IPS-15b (cell line): Measurements from ENCODE around the gene CARS1.

Source experiments
- H3K27me3 ChIP-seq: one replicate; pipeline ENCODE4 v1.6.1; 2013; ENCODE audit warnings: low read length; ENCODE audit not compliant: control insufficient read depth, insufficient read depth
- H3K36me3 ChIP-seq: one replicate; pipeline ENCODE4 v1.6.1; 2013; ENCODE audit warnings: low read length; ENCODE audit not compliant: control insufficient read depth, insufficient read depth
- H3K4me1 ChIP-seq: one replicate; pipeline ENCODE4 v1.6.1; 2013; ENCODE audit warnings: mild to moderate bottlenecking, low read length; ENCODE audit not compliant: control insufficient read depth, insufficient read depth
- H3K4me3 ChIP-seq: one replicate; pipeline ENCODE4 v1.5.1; 2013; ENCODE audit warnings: low read depth, low read length
- H3K9ac ChIP-seq: one replicate; pipeline ENCODE4 v1.6.1; 2013; ENCODE audit warnings: low read depth, mild to moderate bottlenecking, low read length
- H3K9me3 ChIP-seq: one replicate; pipeline ENCODE4 v1.6.1; 2013; ENCODE audit warnings: mild to moderate bottlenecking, low read length; ENCODE audit not compliant: control insufficient read depth, insufficient read depth

CARS1 gene

GRCh38 chr11:2999464-2999998 lies 57.7 kb downstream of the CARS1 start:
- no peaks in the 10 kb centered on the region for H3K4me1 ChIP-seq
- H3K4me3 ChIP-seq = no peak overlapping the region
- H3K27me3 ChIP-seq = no peaks in the 10 kb centered on the region
- H3K9ac ChIP-seq = no peak overlapping the region
- H3K9me3 ChIP-seq = no peaks in the 10 kb centered on the region
- peaks cover 35% of the 10 kb centered on the region for H3K36me3 ChIP-seq

DNA sequence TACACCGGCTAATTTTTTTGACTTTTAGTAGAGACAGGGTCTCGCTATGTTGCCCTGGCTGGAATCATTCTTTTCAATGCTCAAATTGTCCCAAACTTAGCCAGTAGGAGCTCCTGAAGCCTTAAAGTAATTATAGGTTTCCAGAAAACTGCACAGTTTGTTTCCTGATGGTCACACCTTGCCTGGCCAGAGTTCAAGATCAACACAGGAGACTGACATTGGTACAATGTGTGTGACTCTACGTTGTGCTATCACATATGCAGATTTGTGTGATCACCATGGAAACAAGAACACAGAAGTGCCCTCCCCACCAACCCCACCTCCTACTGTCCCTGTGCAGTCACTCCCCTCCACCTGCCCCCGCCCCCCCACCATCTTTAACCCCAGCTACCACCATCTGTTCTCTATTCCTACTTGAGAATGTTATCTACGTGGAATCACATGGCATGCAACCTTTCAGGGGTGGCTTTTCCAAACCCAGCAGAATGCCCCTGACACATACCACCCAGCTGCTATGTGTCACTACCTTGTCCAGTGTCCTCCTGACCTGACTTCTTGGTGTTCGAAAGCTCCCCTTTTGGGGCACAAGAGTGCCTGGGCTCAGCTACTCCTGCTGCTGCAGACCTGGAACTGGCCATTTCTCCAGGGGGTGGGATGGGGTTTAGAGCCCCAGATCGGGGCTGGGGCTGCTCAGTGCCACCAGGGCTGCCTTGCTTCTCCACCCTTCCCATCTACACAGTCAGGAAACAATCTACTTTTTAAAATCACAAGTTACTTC lies 59.0 kb downstream of the CARS1 start:
- H3K27me3 ChIP-seq = no peaks in the 10 kb centered on the region
- peaks cover under 1% of the 10 kb centered on the region for H3K4me1 ChIP-seq
- H3K9ac ChIP-seq = no peak overlapping the region
- H3K36me3 ChIP-seq = peaks cover 25% of the 10 kb centered on the region
- H3K4me3 ChIP-seq = no peak overlapping the region
- no peaks in the 10 kb centered on the region for H3K9me3 ChIP-seq

DNA sequence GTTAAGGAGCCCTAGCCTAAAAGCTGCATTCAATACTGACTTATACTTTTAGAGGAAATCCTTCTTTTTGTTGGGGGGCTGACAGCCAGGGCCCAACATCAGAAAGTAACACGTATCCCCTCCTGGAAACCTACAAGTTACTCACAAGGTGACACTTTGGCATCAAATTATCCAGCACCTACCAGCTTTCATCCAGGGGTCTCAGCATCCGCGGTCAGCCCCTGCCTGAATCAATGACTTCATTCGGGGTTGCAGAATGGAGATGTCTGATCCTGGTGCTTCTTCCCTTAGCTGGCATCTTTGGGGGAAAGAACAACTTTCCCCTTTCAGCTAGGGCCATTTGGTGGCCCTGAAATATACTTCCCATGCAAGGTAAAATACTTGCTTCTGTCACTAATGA lies 59.8 kb downstream of the CARS1 start:
- Histone ChIP-seq H3K9ac (no peak overlapping the region), H3K9me3 (no peaks in the 10 kb centered on the region), H3K4me1 (peaks cover 2% of the 10 kb centered on the region)

GRCh38 chr11:2996976-2997375 lies 60.2 kb downstream of the CARS1 start:
- no peak overlapping the region for H3K9ac ChIP-seq
- no peaks in the 10 kb centered on the region for H3K9me3 ChIP-seq
- H3K27me3 ChIP-seq = no peaks in the 10 kb centered on the region
- peaks cover 2% of the 10 kb centered on the region for H3K4me1 ChIP-seq
- no peak overlapping the region for H3K4me3 ChIP-seq
- H3K36me3 ChIP-seq = peaks cover 17% of the 10 kb centered on the region

More for the DNA sequence above, 59.8 kb downstream of the CARS1 start:
- Histone ChIP-seq H3K27me3 (no peaks in the 10 kb centered on the region), H3K4me3 (no peak overlapping the region), H3K36me3 (peaks cover 21% of the 10 kb centered on the region)

DNA sequence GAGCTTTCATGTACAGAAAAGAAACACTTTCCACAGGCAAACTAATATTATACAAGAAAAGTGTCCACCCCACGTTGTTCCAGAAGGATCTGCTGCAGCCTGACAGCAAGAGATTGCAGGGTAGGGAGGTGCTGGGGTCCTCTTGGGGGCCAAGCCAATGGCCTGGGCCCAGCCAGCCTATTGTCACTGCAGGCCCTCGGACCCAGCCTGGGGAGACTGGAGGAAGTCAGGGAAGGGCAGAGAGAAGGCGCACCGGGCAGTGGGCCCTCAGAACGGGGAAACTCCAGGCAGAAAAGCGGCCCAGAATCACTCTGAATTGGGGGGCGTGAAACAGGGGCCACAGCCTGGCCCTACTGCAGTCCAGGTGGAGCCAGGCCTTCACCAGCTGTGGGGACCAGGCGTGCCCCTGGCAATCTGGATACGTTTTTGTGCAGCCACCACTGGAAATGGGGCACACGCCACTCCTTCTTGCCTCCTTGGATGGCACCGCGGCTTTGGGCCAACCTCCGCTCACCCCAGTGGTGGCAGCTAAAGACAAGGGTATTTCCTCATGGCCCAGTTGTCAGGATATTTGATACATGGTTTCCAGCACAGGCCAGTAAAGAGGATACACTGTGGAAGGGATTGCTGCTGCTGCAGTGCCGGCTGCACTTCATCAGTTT lies 61.2 kb downstream of the CARS1 start:
- no peaks in the 10 kb centered on the region for H3K9me3 ChIP-seq
- peaks cover 2% of the 10 kb centered on the region for H3K4me1 ChIP-seq
- H3K9ac ChIP-seq = no peak overlapping the region
- no peaks in the 10 kb centered on the region for H3K27me3 ChIP-seq
- peaks cover 9% of the 10 kb centered on the region for H3K36me3 ChIP-seq
- H3K4me3 ChIP-seq = no peak overlapping the region

GRCh38 chr11:2995031-2995561 lies 62.1 kb downstream of the CARS1 start:
- H3K9me3 ChIP-seq = no peaks in the 10 kb centered on the region
- H3K4me3 ChIP-seq = no peak overlapping the region
- H3K4me1 ChIP-seq = peaks cover 3% of the 10 kb centered on the region
- H3K36me3 ChIP-seq = peaks cover 4% of the 10 kb centered on the region
- H3K9ac ChIP-seq = no peak overlapping the region
- no peaks in the 10 kb centered on the region for H3K27me3 ChIP-seq

DNA sequence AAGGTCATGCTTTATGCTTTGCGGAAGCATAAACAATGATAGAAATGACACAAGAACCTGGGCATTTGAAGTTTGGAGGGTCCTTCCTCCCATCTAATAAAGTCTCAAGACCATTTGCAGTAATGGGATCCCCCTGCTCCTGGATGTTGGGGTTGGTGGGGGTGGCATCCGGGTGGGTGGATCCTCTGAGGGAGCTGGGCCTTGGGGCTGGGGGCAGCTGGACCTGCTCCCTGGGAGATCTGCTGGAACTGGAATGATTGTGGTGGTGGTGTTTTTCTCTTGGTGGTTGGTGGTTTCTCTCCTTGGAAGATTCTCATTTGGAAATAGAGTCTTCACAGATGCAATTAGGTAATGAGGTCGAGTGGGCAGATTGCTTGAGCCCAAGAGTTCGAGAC lies 62.9 kb downstream of the CARS1 start:
- H3K36me3 ChIP-seq = no peaks in the 10 kb centered on the region
- H3K9ac ChIP-seq = no peak overlapping the region
- peaks cover 10% of the 10 kb centered on the region for H3K4me1 ChIP-seq
- H3K4me3 ChIP-seq = no peak overlapping the region
- no peaks in the 10 kb centered on the region for H3K9me3 ChIP-seq
- H3K27me3 ChIP-seq = no peaks in the 10 kb centered on the region

DNA sequence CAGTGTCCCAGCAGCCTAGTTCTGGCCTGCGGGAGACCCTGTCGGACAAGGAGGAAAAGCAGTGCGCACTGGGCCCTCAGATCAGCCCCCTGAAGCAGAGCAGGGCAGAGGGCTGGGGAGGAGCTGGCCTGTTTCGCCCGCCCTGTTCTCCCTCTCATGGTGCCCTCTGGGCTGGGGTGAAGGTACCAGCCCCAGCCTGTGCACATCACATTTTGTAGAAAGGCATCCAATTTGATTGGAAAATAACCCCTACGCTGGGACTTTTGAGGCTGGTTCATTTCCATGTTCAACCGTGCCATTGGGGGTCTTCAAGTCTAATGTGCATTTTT lies 64.3 kb downstream of the CARS1 start:
- Histone ChIP-seq H3K9me3 (no peaks in the 10 kb centered on the region), H3K4me3 (peak overlapping the region; percentile 82), H3K9ac (peak overlapping the region; percentile 92), H3K27me3 (no peaks in the 10 kb centered on the region), H3K36me3 (no peaks in the 10 kb centered on the region), H3K4me1 (peaks cover 23% of the 10 kb centered on the region)

DNA sequence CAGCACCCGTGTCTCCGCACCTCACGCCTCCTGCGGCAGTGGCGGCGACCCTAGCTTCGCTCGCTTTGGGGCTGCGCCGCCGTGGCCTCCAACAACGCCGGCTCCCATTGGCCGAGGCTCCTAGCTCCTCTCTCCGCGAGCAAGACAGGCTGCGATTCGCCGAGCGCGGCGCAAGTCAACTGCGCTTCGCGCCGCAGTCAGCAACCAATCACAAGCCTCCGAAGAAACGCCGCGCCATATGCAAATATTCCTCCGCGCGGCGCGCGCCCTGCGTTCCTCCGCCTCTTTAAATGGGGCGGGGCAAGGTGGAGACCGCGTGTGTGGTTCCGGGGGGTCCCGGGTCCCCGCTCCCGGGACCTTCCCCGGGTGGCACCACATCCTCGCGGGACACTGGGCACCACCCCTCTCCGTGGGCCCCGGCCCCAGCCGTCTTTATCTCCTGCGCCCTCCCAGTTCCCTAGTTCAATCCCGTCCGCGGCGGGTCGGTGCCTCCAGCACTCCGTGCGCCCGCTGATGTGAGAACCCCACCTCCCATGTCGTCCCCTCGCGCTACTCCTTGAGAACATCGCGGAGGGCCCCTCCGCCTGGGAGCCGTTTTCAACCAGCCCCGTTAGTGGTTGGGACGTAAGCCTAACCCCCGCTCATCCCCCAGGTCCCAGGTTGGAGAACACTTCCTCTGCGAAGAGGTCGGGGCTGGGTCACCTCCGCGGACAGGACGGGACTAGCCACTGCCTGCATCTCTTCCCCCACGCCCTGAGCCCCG lies 64.8 kb downstream of the CARS1 start, which contains the start of gene NAP1L4:
TSS of gene NAP1L4 (minus strand) at position 96 of the 763 bp plus-strand sequence. CDS start 13,109 bp downstream, outside the sequence.
- H3K4me3 ChIP-seq = peak within 1 kb of the TSS; percentile 82
- no peaks in the 10 kb centered on the region for H3K9me3 ChIP-seq
- H3K36me3 ChIP-seq = no peaks in the 10 kb centered on the region
- H3K9ac ChIP-seq = peak within 1 kb of the TSS; percentile 92
- no peaks in the 10 kb centered on the region for H3K27me3 ChIP-seq
- peaks cover 26% of the 10 kb centered on the region for H3K4me1 ChIP-seq

DNA sequence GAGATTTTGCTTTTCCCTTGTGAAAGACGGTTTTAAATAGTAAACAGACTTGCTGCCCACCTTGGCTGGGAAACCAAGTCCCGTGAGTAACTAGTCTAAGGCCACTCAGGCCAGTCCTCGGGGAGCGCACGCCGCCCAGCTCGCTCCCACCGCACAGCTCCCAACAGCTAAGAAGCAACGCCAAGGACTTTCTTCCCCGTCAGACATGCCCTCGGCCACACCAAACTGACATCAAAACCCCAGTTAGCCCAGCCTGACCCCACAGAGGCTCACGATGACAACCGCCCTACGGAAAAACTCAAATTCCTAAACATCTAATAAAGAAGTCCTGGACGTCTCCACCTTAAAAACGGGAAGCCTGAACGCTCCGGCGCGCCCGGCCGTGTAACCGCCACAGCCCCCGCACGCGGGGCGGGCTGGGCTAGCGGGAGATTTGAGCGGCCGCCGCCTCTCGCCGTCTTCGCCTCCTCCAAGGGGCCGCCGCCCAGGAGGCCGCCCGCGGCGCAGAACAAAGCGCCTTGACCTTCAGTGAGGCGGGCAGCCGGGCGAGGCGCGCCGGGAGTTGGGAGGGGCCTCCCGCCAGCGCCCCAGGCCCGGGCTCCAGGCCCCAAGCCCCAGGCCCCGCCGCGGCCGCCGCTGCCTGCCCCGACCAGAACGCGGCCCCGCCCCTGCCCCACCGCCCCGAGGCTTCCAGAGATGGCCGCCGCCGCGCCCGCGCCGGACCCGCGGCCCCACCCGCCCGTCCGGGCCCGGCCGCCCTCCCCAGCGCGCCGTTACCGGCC lies 65.6 kb downstream of the CARS1 start:
- no peaks in the 10 kb centered on the region for H3K27me3 ChIP-seq
- peaks cover 26% of the 10 kb centered on the region for H3K4me1 ChIP-seq

More for the DNA sequence above, 65.6 kb downstream of the CARS1 start:
- Histone ChIP-seq H3K9me3 (no peaks in the 10 kb centered on the region), H3K9ac (peak overlapping the region; percentile 84), H3K36me3 (no peaks in the 10 kb centered on the region), H3K4me3 (peak overlapping the region; percentile 82)
